Breast epithelium (tissue), 4 donors: ENCODE data around the gene DYRK1A. TPM values are rescaled to one million over a fixed set of nuclear protein-coding genes. Genes with fewer than 3 reads are reported as not detected.
A peak's percentile ranks its signal among the peaks of the same experiment; 100 is the strongest.

Source experiments
- DNase-seq, 2 donors: peaks; one replicate each; pipeline ENCODE4 v3.0.0-alpha.2; 2019; ENCODE audit warnings: low spot score in 2 of 2
- H3K27ac ChIP-seq, 2 donors: fragments of 200-600 bp; sonication (generic) in 1 of 2; one replicate each; pipeline ENCODE4 v1.5.1; 2016 to 2019; ENCODE audit warnings: mild to moderate bottlenecking in 1 of 2
- H3K27me3 ChIP-seq, 2 donors: fragments of 200-600 bp; sonication (generic) in 1 of 2; one replicate each; pipeline versions ENCODE4 v1.5.1 to v1.6.0; 2017 to 2019; ENCODE audit warnings: control low read depth in 1 of 2, mild to moderate bottlenecking in 1 of 2
- H3K36me3 ChIP-seq: fragments of 200-600 bp; one replicate; pipeline ENCODE4 v1.5.1; 2019
- H3K4me1 ChIP-seq, 2 donors: fragments of 200-600 bp; sonication (generic); one replicate each; pipeline ENCODE4 v1.5.1; 2016 to 2019; ENCODE audit warnings: control low read depth in 1 of 2
- H3K4me3 ChIP-seq, 3 donors: fragments of 200-600 bp; sonication (generic); 1 replicate in 2 of 3; 2 replicates in 1 of 3; pipeline ENCODE4 v1.5.1; 2016 to 2019; ENCODE audit warnings: mild to moderate bottlenecking in 3 of 3, moderate library complexity in 2 of 3
- H3K9me3 ChIP-seq, 2 donors: fragments of 200-600 bp; sonication (generic) in 1 of 2; one replicate each; pipeline ENCODE4 v1.5.1; 2016 to 2019; ENCODE audit warnings: control low read depth in 1 of 2
- CTCF ChIP-seq, 3 donors: fragments of 450-650 bp; IDR thresholded peaks; one replicate each; pipeline ENCODE4 v1.5.1; 2016 to 2017; ENCODE audit warnings: antibody characterized with exemption in 3 of 3, mild to moderate bottlenecking in 3 of 3, moderate library complexity in 3 of 3
- POLR2A ChIP-seq: fragments of 450-650 bp; IDR thresholded peaks from one replicate; pipeline ENCODE4 v1.6.1; 2016; ENCODE audit warnings: antibody characterized with exemption, mild to moderate bottlenecking, moderate library complexity
- POLR2AphosphoS5 ChIP-seq, 3 donors: sonication (generic); formaldehyde crosslinking; IDR thresholded peaks; one replicate each; pipeline ENCODE4 v1.6.1; 2017; ENCODE audit warnings: antibody characterized with exemption in 3 of 3
- intact Hi-C: fragments of 100-400 bp; cut with DNase I; formaldehyde crosslinking; loops from one replicate; pipeline ENCODE4 v1.15.1; 2023; ENCODE audit warnings: low total_unique reads
- total RNA-seq, 3 donors: library from RNA; depleted of rRNA; stranded (reverse); fragments of >200 nt; gene quantifications; one replicate each; pipeline ENCODE4 v1.1.0, GENCODE V29; 2016

The DYRK1A gene
- total RNA-seq, 3 donors from 2014 or later = 71.7 to 138 (median 93.1) TPM

DNA sequence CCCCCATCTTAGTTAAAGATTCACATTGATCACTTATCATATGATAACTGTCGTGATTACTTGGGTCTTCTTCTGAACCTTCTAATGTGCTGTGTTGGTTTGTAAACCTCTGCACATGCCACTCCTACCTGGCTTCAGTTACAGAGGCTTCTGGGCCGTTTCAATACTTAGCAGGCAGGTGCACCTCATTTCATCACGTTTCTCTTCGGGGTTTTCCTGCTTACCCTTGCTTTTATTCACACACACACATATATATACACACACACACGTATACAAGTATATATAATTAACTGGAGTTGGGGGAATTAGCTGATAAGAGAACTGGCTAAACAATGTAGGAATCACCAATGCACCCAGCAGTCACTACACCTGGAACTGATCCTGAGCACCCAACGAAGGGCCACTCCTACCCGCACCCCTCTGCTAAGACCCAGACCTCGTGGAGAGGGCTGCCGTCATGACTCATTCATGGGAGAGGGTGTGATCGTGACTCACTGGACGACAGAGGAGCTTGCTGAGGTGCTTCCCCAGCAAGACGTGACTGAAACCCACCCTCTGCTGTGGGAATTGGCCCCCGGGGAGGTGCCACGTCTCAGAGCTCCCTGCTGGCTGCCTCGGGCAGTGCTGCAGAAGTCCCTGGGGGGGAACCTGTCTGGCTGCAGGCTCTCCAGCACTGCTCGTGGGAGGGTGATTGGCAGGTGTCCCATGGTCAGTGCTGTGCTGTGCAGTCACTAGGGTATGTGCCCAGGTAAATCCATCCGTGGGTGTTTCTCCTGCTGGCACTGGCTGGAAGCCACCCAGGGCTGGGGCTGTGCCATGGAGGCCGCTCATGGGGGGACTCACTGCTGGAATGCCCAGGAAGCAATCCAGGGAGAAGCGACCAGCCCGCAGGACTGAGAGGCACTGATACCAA is 166.6 kb downstream of the DYRK1A start:
- Histone ChIP-seq H3K36me3 (no peaks in the 10 kb centered on the region), H3K4me1 (no peaks in the 10 kb centered on the region), H3K27ac (no peak overlapping the region), H3K4me3 (peak overlapping the region in 2 of 3 donors; percentile 13 to 34), H3K9me3 (peaks cover 5 to 22% of the 10 kb centered on the region in 2 donors), H3K27me3 (peaks cover 0 to 3% of the 10 kb centered on the region in 2 donors)
- TF ChIP-seq POLR2A (no peak), POLR2AphosphoS5 (IDR thresholded peaks at IDR 0.05) (no peak), CTCF (IDR thresholded peaks at IDR 0.05) (no peak)
- intact Hi-C loops = no loop called here
- no peak for DNase-seq

GRCh38 chr21:37534431-37534830 is 167.9 kb downstream of the DYRK1A start:
- Histone ChIP-seq H3K36me3 (no peaks in the 10 kb centered on the region), H3K27ac (no peak overlapping the region), H3K27me3 (peaks cover 0 to 3% of the 10 kb centered on the region in 2 donors), H3K4me3 (no peak overlapping the region), H3K9me3 (peaks cover 5 to 28% of the 10 kb centered on the region in 2 donors), H3K4me1 (no peaks in the 10 kb centered on the region)
- no peak for DNase-seq
- TF ChIP-seq POLR2AphosphoS5 (IDR thresholded peaks at IDR 0.05) = no peak
- no peak for TF ChIP-seq POLR2A
- no peak for TF ChIP-seq CTCF (IDR thresholded peaks at IDR 0.05)
- intact Hi-C loops = no loop called here

GRCh38 chr21:37535130-37535529 is 168.6 kb downstream of the DYRK1A start:
- no peak for TF ChIP-seq POLR2AphosphoS5 (IDR thresholded peaks at IDR 0.05)
- TF ChIP-seq CTCF (IDR thresholded peaks at IDR 0.05) = no peak
- TF ChIP-seq POLR2A = no peak
- Histone ChIP-seq H3K4me1 (no peaks in the 10 kb centered on the region), H3K9me3 (peaks cover 5 to 29% of the 10 kb centered on the region in 2 donors), H3K36me3 (no peaks in the 10 kb centered on the region), H3K4me3 (no peak overlapping the region), H3K27ac (no peak overlapping the region), H3K27me3 (peaks cover 0 to 3% of the 10 kb centered on the region in 2 donors)
- no peak for DNase-seq
- intact Hi-C loops = no loop called here

DNA sequence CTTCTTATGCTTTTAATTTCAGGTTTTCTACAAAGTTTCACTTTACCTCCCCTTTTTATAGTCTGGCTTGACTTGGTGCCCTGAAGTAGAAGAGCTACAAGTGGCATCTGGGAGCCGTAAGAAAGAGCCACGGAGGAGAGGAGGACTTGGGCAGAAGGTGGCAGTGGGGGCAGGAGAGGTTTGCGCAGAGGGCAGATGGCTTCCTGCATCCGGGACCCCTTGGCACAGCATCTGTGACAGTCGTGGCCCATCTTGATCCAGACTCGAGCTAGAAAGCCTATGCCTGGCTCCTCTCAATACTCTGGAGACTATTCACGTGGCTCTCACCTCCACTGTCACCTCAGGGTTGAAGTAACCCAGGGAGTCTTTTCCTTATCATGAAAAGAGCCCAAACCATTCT is 169.1 kb downstream of the DYRK1A start:
- H3K4me1 ChIP-seq = no peaks in the 10 kb centered on the region
- H3K36me3 ChIP-seq = no peaks in the 10 kb centered on the region
- peaks cover 0 to 3% of the 10 kb centered on the region in 2 donors for H3K27me3 ChIP-seq
- no peak for DNase-seq
- intact Hi-C loops = no loop called here
- TF ChIP-seq POLR2A (no peak), POLR2AphosphoS5 (IDR thresholded peaks at IDR 0.05) (no peak), CTCF (IDR thresholded peaks at IDR 0.05) (no peak)
- no peak overlapping the region for H3K27ac ChIP-seq
- H3K4me3 ChIP-seq = no peak overlapping the region
- peaks cover 5 to 29% of the 10 kb centered on the region in 2 donors for H3K9me3 ChIP-seq

- H3K36me3 ChIP-seq = no peaks in the 10 kb centered on the region
- H3K27me3 ChIP-seq = peaks cover 0 to 3% of the 10 kb centered on the region in 2 donors
- no peak overlapping the region for H3K27ac ChIP-seq
- peaks cover 5 to 29% of the 10 kb centered on the region in 2 donors for H3K9me3 ChIP-seq
- no peaks in the 10 kb centered on the region for H3K4me1 ChIP-seq
- H3K4me3 ChIP-seq = no peak overlapping the region
- intact Hi-C loops = no loop called here
- TF ChIP-seq CTCF (IDR thresholded peaks at IDR 0.05) = no peak
- TF ChIP-seq POLR2AphosphoS5 (IDR thresholded peaks at IDR 0.05) = no peak
- TF ChIP-seq POLR2A = no peak
- no peak for DNase-seq
These were observed 170.2 kb downstream of the DYRK1A start for GRCh38 chr21:37536616-37537278.
